Ovary (tissue), 3 donors: ENCODE measurements around the gene PRKAB1.

Experiments used
- CTCF ChIP-seq, 3 donors: fragments of 450-650 bp in 2 of 3; fragments of 200-600 bp in 1 of 3; IDR thresholded peaks; one replicate each; pipeline versions ENCODE4 v1.5.1 to v1.8.0; 2016 to 2022; ENCODE audit warnings: antibody characterized with exemption in 3 of 3, mild to moderate bottlenecking in 1 of 3
- EP300 ChIP-seq: sonication (generic); formaldehyde crosslinking; IDR thresholded peaks from one replicate; pipeline ENCODE4 v1.6.1; 2017; ENCODE audit warnings: antibody characterized with exemption
- POLR2A ChIP-seq: fragments of 450-650 bp; IDR thresholded peaks from one replicate; pipeline ENCODE4 v1.6.1; 2017; ENCODE audit warnings: antibody characterized with exemption, mild to moderate bottlenecking, moderate library complexity
- donor health status: DM: no; HTN: no; CAD: no.

- no peak for TF ChIP-seq CTCF (IDR thresholded peaks at IDR 0.05)
- no peak for TF ChIP-seq POLR2A
- no peak for TF ChIP-seq EP300
Observed at GRCh38 chr12:119687879-119688278, 19.9 kb downstream of the PRKAB1 start.
